ES-I3 (cell line): ENCODE measurements around the gene LPAR1.
A peak's percentile ranks its signal among the peaks of the same experiment; 100 is the strongest.
"Not testable (repeated sequence)": the region's sequence is repeated elsewhere in the genome, so short reads cannot be mapped to it uniquely, and the experiment has no call there.

Source experiments
- H3K36me3 ChIP-seq: 2 replicates; pipeline ENCODE4 v1.6.1; 2013; ENCODE audit warnings: mild to moderate bottlenecking, low read length, control low read depth, moderate library complexity; ENCODE audit not compliant: insufficient read depth
- H3K4me1 ChIP-seq: 2 replicates; pipeline ENCODE4 v1.6.1; 2013; ENCODE audit warnings: mild to moderate bottlenecking, control low read depth, low read length; ENCODE audit not compliant: insufficient read depth
- H3K9ac ChIP-seq: 2 replicates; pipeline ENCODE4 v1.6.1; 2013; ENCODE audit warnings: low read depth, mild to moderate bottlenecking, low read length, moderate library complexity
- H3K9me3 ChIP-seq: 2 replicates; pipeline ENCODE4 v1.6.1; 2013; ENCODE audit warnings: mild to moderate bottlenecking, low read length, moderate library complexity; ENCODE audit not compliant: control insufficient read depth, insufficient read depth

The LPAR1 gene

GRCh38 chr9:111052791-111053190 is 14.5 kb upstream of the LPAR1 start:
- Histone ChIP-seq H3K9me3 (no peaks in the 10 kb centered on the region), H3K36me3 (no peaks in the 10 kb centered on the region), H3K4me1 (no peaks in the 10 kb centered on the region), H3K9ac (no peak overlapping the region)

- H3K9ac ChIP-seq, result no peak overlapping the region
- H3K9me3 ChIP-seq, result no peaks in the 10 kb centered on the region
- no peaks in the 10 kb centered on the region for H3K4me1 ChIP-seq
- H3K36me3 ChIP-seq, result no peaks in the 10 kb centered on the region
Observed at GRCh38 chr9:111051400-111051799, 13.1 kb upstream of the LPAR1 start.

- H3K9ac ChIP-seq, result no peak overlapping the region
- H3K4me1 ChIP-seq, result no peaks in the 10 kb centered on the region
Observed at GRCh38 chr9:111050819-111051218, 12.5 kb upstream of the LPAR1 start.

GRCh38 chr9:111047287-111047686 is 9.0 kb upstream of the LPAR1 start:
- H3K36me3 ChIP-seq, H3K9me3 ChIP-seq, H3K4me1 ChIP-seq, H3K9ac ChIP-seq: not testable (repeated sequence)

More at GRCh38 chr9:111050819-111051218, 12.5 kb upstream of the LPAR1 start:
- H3K36me3 ChIP-seq, result no peaks in the 10 kb centered on the region
- no peaks in the 10 kb centered on the region for H3K9me3 ChIP-seq

GRCh38 chr9:111041902-111042301 is 3.6 kb upstream of the LPAR1 start:
- no peak overlapping the region for H3K9ac ChIP-seq
- no peaks in the 10 kb centered on the region for H3K36me3 ChIP-seq
- peaks cover 5% of the 10 kb centered on the region; the same call in 1 of the 2 replicates for H3K9me3 ChIP-seq
- 0 out of 2 replicates have a peak, but pooled peaks cover 5% of the 10 kb centered on the region for H3K4me1 ChIP-seq

- no peaks in the 10 kb centered on the region for H3K36me3 ChIP-seq
- H3K9me3 ChIP-seq, result peaks cover 5% of the 10 kb centered on the region; the same call in 1 of the 2 replicates
- 0 out of 2 replicates have a peak, but pooled peaks cover 6% of the 10 kb centered on the region for H3K4me1 ChIP-seq
- no peak overlapping the region for H3K9ac ChIP-seq
Observed at GRCh38 chr9:111040494-111040893, 2.2 kb upstream of the LPAR1 start.

- Histone ChIP-seq H3K9me3 (no peaks in the 10 kb centered on the region), H3K36me3 (no peaks in the 10 kb centered on the region), H3K4me1 (0 out of 2 replicates have a peak, but pooled peaks cover 6% of the 10 kb centered on the region), H3K9ac (peak overlapping the region; percentile 62; the same call in 1 of the 2 replicates)
Observed at GRCh38 chr9:111039231-111039906, 1.1 kb upstream of the LPAR1 start.

GRCh38 chr9:111037708-111038330 is 451 bp downstream of the LPAR1 start:
- Histone ChIP-seq H3K36me3 (no peaks in the 10 kb centered on the region), H3K9ac (peak overlapping the region; percentile 62), H3K9me3 (no peaks in the 10 kb centered on the region), H3K4me1 (0 out of 2 replicates have a peak, but pooled peaks cover 6% of the 10 kb centered on the region)

GRCh38 chr9:111037356-111037707 is 938 bp downstream of the LPAR1 start:
- H3K4me1 ChIP-seq, result 0 out of 2 replicates have a peak, but pooled peaks cover 6% of the 10 kb centered on the region
- peak overlapping the region; percentile 62 for H3K9ac ChIP-seq
- no peaks in the 10 kb centered on the region for H3K9me3 ChIP-seq
- no peaks in the 10 kb centered on the region for H3K36me3 ChIP-seq

- H3K4me1 ChIP-seq, result 0 out of 2 replicates have a peak, but pooled peaks cover 5% of the 10 kb centered on the region
- peak overlapping the region; percentile 62 for H3K9ac ChIP-seq
- no peaks in the 10 kb centered on the region for H3K36me3 ChIP-seq
- no peaks in the 10 kb centered on the region for H3K9me3 ChIP-seq
Observed at GRCh38 chr9:111036946-111037345, 1.3 kb downstream of the LPAR1 start.

GRCh38 chr9:111036429-111036789 is 1.9 kb downstream of the LPAR1 start:
- Histone ChIP-seq H3K9me3 (no peaks in the 10 kb centered on the region), H3K36me3 (no peaks in the 10 kb centered on the region), H3K4me1 (0 out of 2 replicates have a peak, but pooled peaks cover 4% of the 10 kb centered on the region), H3K9ac (peak overlapping the region; percentile 62; the same call in 1 of the 2 replicates)

- peak overlapping the region; percentile 62; the same call in 1 of the 2 replicates for H3K9ac ChIP-seq
- no peaks in the 10 kb centered on the region for H3K9me3 ChIP-seq
- no peaks in the 10 kb centered on the region for H3K36me3 ChIP-seq
- 0 out of 2 replicates have a peak, but pooled peaks cover 4% of the 10 kb centered on the region for H3K4me1 ChIP-seq
Observed at GRCh38 chr9:111035543-111036428, 2.5 kb downstream of the LPAR1 start.

GRCh38 chr9:111034898-111035539 is 3.3 kb downstream of the LPAR1 start:
- Histone ChIP-seq H3K9ac (no peak overlapping the region), H3K9me3 (no peaks in the 10 kb centered on the region), H3K36me3 (no peaks in the 10 kb centered on the region), H3K4me1 (0 out of 2 replicates have a peak, but pooled peaks cover 4% of the 10 kb centered on the region)
